ENCODE results near the gene RPL15. TPM values are rescaled to one million over a fixed set of nuclear protein-coding genes. Genes with fewer than 3 reads are reported as not detected.

The RPL15 gene
- polyA plus RNA-seq, 3 donors = 2,038 to 2,171 (median 2,160) TPM

DNA sequence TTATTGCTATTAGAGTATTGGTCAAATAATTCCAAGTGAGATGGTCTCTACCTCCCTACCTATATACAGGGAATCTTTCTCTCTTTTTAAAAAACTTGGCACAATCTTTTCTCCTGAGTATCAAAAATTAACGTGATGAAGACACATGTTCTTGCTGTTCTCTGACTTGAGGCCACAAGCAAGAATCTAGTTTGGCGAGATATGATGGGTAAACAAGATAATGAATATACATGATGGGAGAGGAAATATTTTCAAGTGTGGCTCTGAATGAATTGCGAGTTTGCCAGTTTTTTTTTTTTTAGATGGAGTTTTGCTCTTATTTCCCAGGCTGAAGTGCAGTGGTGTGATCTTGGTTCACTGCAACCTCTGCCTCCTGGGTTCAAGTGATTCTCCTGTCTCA is 39.8 kb downstream of the RPL15 start:
- no peak for DNase-seq (ENCODE audit: low read depth in 3 of 3, low spot score in 2 of 3)

DNA sequence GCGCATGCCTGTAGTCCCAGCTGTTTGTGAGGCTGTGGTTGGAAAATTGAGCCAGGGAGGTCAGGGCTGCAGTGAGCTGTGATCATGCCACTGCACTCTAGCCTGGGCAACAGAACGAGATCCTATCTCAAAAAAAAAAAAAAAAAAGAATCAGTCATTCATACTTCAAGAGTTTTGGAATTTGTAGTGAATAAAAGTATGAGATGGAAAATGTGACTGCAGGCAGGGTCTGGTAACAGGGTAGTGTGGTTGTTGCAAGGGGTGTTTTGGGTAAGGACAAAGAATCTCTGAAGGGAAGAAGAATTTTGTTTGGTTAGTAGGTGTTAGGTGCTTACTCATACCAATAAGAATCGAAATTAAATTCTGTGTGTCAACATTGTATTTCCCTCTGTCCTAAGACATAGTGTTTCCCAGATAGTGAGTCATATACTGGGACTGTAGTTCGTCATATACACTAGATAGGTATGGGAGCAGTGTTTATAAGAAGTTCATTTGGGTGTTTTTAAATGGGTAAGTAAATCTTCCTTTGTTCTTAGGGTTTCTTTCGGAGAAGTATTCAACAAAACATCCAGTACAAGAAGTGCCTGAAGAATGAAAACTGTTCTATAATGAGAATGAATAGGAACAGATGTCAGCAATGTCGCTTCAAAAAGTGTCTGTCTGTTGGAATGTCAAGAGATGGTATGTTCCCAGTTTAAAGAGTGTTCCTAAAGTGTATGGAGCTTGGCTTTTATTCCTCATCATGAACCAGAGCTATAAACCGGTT is 42.4 kb downstream of the RPL15 start:
- DNase-seq (ENCODE audit: low read depth in 3 of 3, low spot score in 2 of 3) = no peak

DNA sequence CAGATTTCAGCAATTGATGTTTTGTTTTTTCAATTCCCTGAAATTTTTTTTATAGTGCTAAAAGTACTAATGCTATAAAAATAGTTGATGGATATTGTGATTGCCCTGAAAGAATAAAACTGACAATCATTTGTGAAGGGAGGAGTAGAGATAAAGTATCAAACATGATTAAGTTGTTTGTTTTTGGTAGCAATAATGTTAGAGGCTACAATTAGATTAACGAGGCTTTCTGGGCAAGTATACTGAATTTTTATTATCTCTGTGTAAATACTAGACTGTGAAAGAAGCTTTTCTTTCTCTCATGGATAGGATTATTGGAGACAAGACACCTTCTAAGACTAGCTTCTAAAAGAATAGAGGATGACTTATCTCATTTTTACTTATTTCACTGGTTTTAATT is 43.7 kb downstream of the RPL15 start:
- DNase-seq (ENCODE audit: low read depth in 3 of 3, low spot score in 2 of 3) = no peak

DNA sequence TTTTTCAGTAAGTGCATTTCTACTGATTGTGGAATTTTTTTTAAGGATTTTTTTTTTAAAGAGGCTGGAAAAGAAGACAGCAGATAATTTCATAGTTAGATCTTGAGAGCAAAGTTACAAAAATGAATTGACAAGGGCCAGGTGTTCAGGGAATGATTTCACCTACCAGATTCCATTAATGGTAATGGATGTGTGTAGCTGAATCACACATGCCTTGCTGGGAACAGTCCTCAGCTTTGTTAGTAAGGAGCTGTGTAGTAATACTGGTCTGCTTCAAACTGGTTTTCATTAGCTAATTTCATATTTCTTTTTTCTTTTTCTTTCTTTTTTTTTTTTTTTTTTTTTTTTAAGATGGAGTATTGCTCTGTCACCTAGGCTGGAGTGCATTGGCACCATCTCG is 44.1 kb downstream of the RPL15 start:
- no peak for DNase-seq (ENCODE audit: low read depth in 3 of 3, low spot score in 2 of 3)

DNA sequence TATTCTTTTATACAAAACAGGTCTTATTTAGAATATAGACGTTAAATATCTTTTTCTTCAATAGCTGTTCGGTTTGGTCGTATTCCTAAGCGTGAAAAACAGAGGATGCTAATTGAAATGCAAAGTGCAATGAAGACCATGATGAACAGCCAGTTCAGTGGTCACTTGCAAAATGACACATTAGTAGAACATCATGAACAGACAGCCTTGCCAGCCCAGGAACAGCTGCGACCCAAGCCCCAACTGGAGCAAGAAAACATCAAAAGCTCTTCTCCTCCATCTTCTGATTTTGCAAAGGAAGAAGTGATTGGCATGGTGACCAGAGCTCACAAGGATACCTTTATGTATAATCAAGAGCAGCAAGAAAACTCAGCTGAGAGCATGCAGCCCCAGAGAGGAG is 45.0 kb downstream of the RPL15 start:
- no peak for DNase-seq (ENCODE audit: low read depth in 3 of 3, low spot score in 2 of 3)

DNA sequence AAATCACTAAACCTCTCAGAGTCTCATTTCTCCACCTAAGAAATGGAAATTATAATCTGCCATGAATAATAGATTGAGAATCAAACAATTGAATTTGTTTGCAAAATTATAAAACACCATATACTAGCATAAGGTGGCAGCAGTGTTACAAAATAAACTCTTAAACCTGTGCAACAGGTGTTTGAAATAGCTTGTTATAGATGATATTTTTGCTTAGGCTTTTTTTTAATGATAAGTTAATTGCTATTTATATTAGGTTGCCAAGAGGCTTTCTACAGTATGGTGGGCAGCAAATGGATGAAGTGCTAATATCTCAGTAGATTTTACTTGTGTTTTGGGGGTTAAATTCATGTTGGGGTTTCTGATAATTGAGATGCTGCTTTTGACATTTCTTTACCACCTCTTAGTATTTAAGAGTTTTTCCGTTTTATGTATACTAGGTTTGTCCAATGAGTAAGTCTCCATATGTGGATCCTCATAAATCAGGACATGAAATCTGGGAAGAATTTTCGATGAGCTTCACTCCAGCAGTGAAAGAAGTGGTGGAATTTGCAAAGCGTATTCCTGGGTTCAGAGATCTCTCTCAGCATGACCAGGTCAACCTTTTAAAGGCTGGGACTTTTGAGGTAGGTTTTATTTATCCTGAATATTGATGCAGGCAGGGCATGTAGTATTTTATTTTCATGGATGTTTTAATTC is 47.8 kb downstream of the RPL15 start:
- DNase-seq (ENCODE audit: low read depth in 3 of 3, low spot score in 2 of 3) = no peak

DNA sequence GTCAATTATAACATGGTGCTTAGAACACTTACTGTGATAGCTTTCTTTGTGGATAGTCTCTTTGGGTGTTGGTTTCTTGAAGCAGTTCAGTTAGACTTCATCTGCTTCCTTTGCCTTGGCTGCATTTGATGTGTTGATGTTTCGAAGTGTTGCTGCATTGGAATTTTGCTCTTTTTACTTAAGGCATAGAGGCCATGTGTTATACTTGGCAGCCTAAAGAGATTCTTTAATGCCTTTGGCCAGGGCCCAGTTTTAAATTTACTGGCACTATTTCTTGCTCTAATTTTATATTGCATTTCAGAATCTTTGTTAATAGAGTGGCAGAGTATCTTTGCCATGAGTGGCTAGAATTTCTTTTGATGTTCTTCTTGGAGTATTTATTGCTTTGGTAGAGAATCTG is 49.4 kb downstream of the RPL15 start:
- DNase-seq (ENCODE audit: low read depth in 3 of 3, low spot score in 2 of 3) = no peak

DNA sequence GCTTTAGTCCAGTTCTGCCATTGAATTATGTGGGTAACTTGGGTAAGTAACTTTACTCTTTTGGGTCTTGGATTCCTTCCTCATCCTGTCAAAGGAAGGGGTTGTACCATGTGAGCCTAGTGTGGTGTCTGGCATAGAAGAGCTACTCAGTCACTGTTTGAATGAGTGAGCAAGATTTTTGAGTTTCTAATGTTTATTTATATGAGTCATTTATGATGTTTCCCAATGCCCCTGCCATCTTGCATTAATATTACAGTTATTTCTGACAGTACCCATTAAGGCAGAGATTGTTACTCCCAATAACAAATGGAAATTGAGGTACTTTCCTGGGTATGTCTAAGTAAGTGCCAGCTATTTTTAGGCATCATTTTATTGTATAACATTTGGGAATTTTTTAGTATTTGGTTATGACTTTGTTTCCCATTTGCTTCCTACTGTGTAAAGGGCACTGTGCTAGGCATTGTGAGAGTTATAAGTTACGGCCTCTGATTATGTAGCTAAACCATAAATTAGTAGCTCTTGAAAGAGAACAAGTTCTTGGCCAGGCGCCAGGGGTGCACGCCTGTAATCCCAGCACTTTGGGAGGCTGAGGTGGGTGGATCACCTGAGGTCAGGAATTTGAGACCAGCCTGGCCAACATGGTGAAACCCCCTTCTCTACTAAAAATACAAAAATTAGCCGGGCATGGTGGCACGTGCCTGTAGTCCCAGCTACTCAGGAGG is 51.7 kb downstream of the RPL15 start:
- no peak for DNase-seq (ENCODE audit: low read depth in 3 of 3, low spot score in 2 of 3)

DNA sequence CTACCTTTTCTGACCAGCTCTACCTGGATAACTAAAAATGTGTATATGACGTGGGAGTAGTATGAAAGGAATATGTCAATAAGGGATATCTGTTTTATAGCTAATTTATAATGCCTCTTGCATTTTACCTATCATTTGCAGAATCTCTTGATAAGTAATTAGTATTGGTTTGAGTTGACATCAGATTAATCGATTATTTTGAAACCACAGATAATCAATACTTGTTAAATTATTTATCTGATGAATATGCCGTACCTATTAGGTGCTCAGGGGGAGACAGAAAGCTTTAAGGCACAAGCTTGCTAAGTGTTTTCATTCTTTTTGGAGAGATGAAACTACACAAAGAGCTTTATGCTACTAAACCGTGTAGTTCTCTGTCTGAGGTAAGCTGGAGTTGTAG is 52.5 kb downstream of the RPL15 start:
- DNase-seq (ENCODE audit: low read depth in 3 of 3, low spot score in 2 of 3) = no peak

Other genes starting within 250 kb of the RPL15 start
- gene UBE2E1, start 111.2 kb upstream of the RPL15 start, polyA plus RNA-seq (ENCODE audit: insufficient read length in 3 of 3) = 100 to 1,000 TPM; 156 to 163 (median 160) TPM
- 10 to 100 TPM; 18.6 to 19.6 (median 18.7) TPM for gene NKIRAS1, start 142 bp upstream of the RPL15 start, polyA plus RNA-seq (ENCODE audit: insufficient read length in 3 of 3)
- gene NR1D2, start 28.2 kb downstream of the RPL15 start, polyA plus RNA-seq (ENCODE audit: insufficient read length in 3 of 3) = 10 to 100 TPM; 42.5 to 50.0 (median 43.0) TPM

All from right renal cortex interstitium (tissue), 3 donors.